ENCODE data around the gene VIPR2. TPM values are rescaled to one million over a fixed set of nuclear protein-coding genes. Genes with fewer than 3 reads are reported as not detected.

VIPR2 gene
- polyA plus RNA-seq, 1 experiment: not detected

- Histone ChIP-seq H3K27me3 (ENCODE audit: control insufficient read depth, insufficient read depth, low read length) (no peaks in the 10 kb centered on the region), H3K4me3 (ENCODE audit: low read depth, low read length) (no peak overlapping the region), H3K36me3 (ENCODE audit: control insufficient read depth, insufficient read depth, low read length) (no peaks in the 10 kb centered on the region)
- no peak for DNase-seq (ENCODE audit: low read depth)
- CTCF ChIA-PET: no interaction called here
- TF ChIP-seq CTCF (IDR thresholded peaks at IDR 0.05; ENCODE audit: insufficient read depth, low read depth, low read length): no peak
- POLR2A ChIA-PET: no interaction called here
Observed at GRCh38 chr7:159040146-159040545, 104.5 kb downstream of the VIPR2 start.

GRCh38 chr7:159039716-159040115, 105.0 kb downstream of the VIPR2 start:
- Histone ChIP-seq H3K36me3 (ENCODE audit: control insufficient read depth, insufficient read depth, low read length) (no peaks in the 10 kb centered on the region), H3K4me3 (ENCODE audit: low read depth, low read length) (no peak overlapping the region), H3K27me3 (ENCODE audit: control insufficient read depth, insufficient read depth, low read length) (no peaks in the 10 kb centered on the region)
- CTCF ChIA-PET: no interaction called here
- no peak for DNase-seq (ENCODE audit: low read depth)
- POLR2A ChIA-PET: no interaction called here
- TF ChIP-seq CTCF (IDR thresholded peaks at IDR 0.05; ENCODE audit: insufficient read depth, low read depth, low read length): no peak

GRCh38 chr7:159038066-159038465, 106.6 kb downstream of the VIPR2 start:
- DNase-seq (ENCODE audit: low read depth): no peak
- CTCF ChIA-PET: no interaction called here
- no peaks in the 10 kb centered on the region for H3K27me3 ChIP-seq (ENCODE audit: control insufficient read depth, insufficient read depth, low read length)
- no peak for TF ChIP-seq CTCF (IDR thresholded peaks at IDR 0.05; ENCODE audit: insufficient read depth, low read depth, low read length)
- POLR2A ChIA-PET: no interaction called here
- H3K4me3 ChIP-seq (ENCODE audit: low read depth, low read length): no peak overlapping the region
- H3K36me3 ChIP-seq (ENCODE audit: control insufficient read depth, insufficient read depth, low read length): no peaks in the 10 kb centered on the region

GRCh38 chr7:159036916-159037605, 107.6 kb downstream of the VIPR2 start:
- Histone ChIP-seq H3K4me3 (ENCODE audit: low read depth, low read length) (no peak overlapping the region), H3K27me3 (ENCODE audit: control insufficient read depth, insufficient read depth, low read length) (no peaks in the 10 kb centered on the region), H3K36me3 (ENCODE audit: control insufficient read depth, insufficient read depth, low read length) (no peaks in the 10 kb centered on the region)
- no peak for DNase-seq (ENCODE audit: low read depth)
- ChIA-PET CTCF (no interaction called here), POLR2A (no interaction called here)
- no peak for TF ChIP-seq CTCF (IDR thresholded peaks at IDR 0.05; ENCODE audit: insufficient read depth, low read depth, low read length)

- Histone ChIP-seq H3K27me3 (ENCODE audit: control insufficient read depth, insufficient read depth, low read length) (no peaks in the 10 kb centered on the region), H3K4me3 (ENCODE audit: low read depth, low read length) (no peak overlapping the region), H3K36me3 (ENCODE audit: control insufficient read depth, insufficient read depth, low read length) (no peaks in the 10 kb centered on the region)
- ChIA-PET POLR2A (no interaction called here), CTCF (no interaction called here)
- DNase-seq (ENCODE audit: low read depth): no peak
- no peak for TF ChIP-seq CTCF (IDR thresholded peaks at IDR 0.05; ENCODE audit: insufficient read depth, low read depth, low read length)
Observed at GRCh38 chr7:159035571-159036073, 109.0 kb downstream of the VIPR2 start.
